HepG2 (cell line): ENCODE results near the gene FAM111A. TPM values are rescaled to one million over a fixed set of nuclear protein-coding genes. Genes with fewer than 3 reads are reported as not detected.
A peak's percentile ranks its signal among the peaks of the same experiment; 100 is the strongest.

Experiments used
- BRCA1 ChIP-seq: sonication (generic); formaldehyde crosslinking; IDR thresholded peaks from 2 replicates; pipeline ENCODE4 v1.4.0; 2020; ENCODE audit warnings: missing genetic modification reagents
- GTF2F1 ChIP-seq: fragments of 150-350 bp; IDR thresholded peaks from 2 replicates; pipeline ENCODE4 v1.6.1; 2014; ENCODE audit warnings: low read length
- KMT2B ChIP-seq: IDR thresholded peaks from 2 replicates; pipeline ENCODE4 v1.6.1; 2016; ENCODE audit warnings: missing genetic modification reagents, missing compliant biosample characterization
- PPARG ChIP-seq: conservative IDR thresholded peaks from 2 replicates; pipeline ENCODE4 v1.6.1; 2016; ENCODE audit warnings: missing biosample characterization, missing genetic modification reagents
- TEAD3 ChIP-seq: optimal IDR thresholded peaks from 2 replicates; pipeline ENCODE3; 2016; ENCODE audit warnings: borderline replicate concordance
- ZBTB1 ChIP-seq: sonication (generic); formaldehyde crosslinking; IDR thresholded peaks from 2 replicates; pipeline ENCODE4 v1.4.0; 2020; ENCODE audit warnings: missing genetic modification reagents, borderline replicate concordance
- ZMYM4 ChIP-seq: sonication (generic); formaldehyde crosslinking; IDR thresholded peaks from 2 replicates; pipeline ENCODE4 v1.8.1; 2023; ENCODE audit warnings: mild to moderate bottlenecking, missing genetic modification reagents
- ZNF550 ChIP-seq: sonication (generic); formaldehyde crosslinking; IDR thresholded peaks from 2 replicates; pipeline ENCODE4 v1.4.0; 2020; ENCODE audit warnings: mild to moderate bottlenecking, missing genetic modification reagents, borderline replicate concordance
- ZSCAN29 ChIP-seq: sonication (generic); formaldehyde crosslinking; conservative IDR thresholded peaks from 2 replicates; pipeline ENCODE4 v1.4.0; 2020; ENCODE audit warnings: mild to moderate bottlenecking, missing genetic modification reagents
- polyA plus RNA-seq, 8 experiments: library from polyadenylated mRNA; depleted of rRNA in 3 of 8; stranded (reverse) in 7 of 8; unstranded in 1 of 8; fragments of >200 nt; fragmentation: Illumina TruSeq in 4 of 8; extraction: Trizol in 4 of 8; gene quantifications; 2 replicates each; pipeline versions ENCODE4 v1.2.1 to v1.2.3, GENCODE V29; 2011 to 2016; ENCODE audit warnings: low read depth in 4 of 8, missing spikeins in 1 of 8, mixed read lengths in 1 of 8; ENCODE audit not compliant: insufficient read depth in 1 of 8
- total RNA-seq, 5 experiments: library from RNA; depleted of rRNA; stranded (reverse); fragments of >200 nt; fragmentation: Illumina TruSeq; extraction: Trizol; gene quantifications; 2 replicates each; pipeline ENCODE4 v1.2.3, GENCODE V29; 2016; ENCODE audit warnings: low read depth in 1 of 5
- TF ChIP-seq, protein P1 (sequence below): IDR thresholded peaks from 2 replicates; pipeline ENCODE4 v1.6.1; 2016; ENCODE audit warnings: low read depth, missing genetic modification reagents, missing compliant biosample characterization
- TF ChIP-seq, protein P2 (sequence below): sonication (generic); formaldehyde crosslinking; IDR thresholded peaks from 2 replicates; pipeline ENCODE4 v1.4.0; 2020; ENCODE audit warnings: missing genetic modification reagents
- TF ChIP-seq, protein P3 (sequence below): sonication (generic); formaldehyde crosslinking; IDR thresholded peaks from 2 replicates; pipeline ENCODE4 v1.5.1; 2020; ENCODE audit warnings: mild to moderate bottlenecking, missing genetic modification reagents, moderate library complexity
- TF ChIP-seq, protein P4 (sequence below): IDR thresholded peaks from 2 replicates; pipeline ENCODE4 v1.6.1; 2018; ENCODE audit warnings: missing genetic modification reagents, mild to moderate bottlenecking, missing compliant biosample characterization

FAM111A gene
- total and polyA plus RNA-seq, 2 of the 13 experiments (the other 11 are each of a cell fraction or from before 2014, with no cell fraction given) = 3.2 to 13.5 TPM

DNA sequence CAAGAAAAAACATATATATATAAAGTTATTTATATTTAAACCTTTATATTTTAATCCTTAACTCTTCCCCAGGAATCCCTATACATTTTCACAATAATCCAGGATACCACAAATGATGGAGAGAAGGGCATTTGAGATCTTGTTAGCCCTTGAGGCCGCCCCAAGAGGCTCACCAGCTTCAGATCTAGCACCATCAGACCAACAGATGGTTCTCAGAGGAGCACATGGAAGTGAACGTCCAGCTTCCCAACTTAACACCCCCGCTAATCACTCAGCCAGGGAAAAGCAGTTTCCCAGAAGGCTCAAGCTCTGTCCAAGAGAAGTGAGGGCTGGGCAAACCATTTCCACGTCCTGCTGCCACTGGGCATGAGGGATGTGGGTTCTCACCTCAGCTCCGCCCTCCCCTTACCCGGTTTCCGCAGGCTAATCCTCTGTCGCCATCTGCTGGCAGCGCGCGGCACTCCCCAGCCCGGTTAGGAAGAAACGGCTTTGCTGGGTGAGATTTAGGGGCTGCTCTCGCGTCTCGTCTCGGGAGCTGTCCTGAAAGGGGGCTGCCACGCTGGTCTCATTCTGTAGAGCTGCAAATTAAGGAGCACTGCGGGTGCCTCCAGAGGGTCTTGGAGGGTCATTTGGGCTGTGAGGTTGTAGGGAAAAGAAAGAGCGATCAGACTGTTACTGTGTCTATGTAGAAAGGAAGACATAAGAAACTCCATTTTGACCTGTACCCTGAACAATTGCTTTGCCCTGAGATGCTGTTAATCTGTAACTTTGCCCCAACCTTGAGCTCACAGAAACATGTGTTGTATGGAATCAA is 6.8 kb upstream of the FAM111A start (continued):
- TF ChIP-seq, protein P1, sequence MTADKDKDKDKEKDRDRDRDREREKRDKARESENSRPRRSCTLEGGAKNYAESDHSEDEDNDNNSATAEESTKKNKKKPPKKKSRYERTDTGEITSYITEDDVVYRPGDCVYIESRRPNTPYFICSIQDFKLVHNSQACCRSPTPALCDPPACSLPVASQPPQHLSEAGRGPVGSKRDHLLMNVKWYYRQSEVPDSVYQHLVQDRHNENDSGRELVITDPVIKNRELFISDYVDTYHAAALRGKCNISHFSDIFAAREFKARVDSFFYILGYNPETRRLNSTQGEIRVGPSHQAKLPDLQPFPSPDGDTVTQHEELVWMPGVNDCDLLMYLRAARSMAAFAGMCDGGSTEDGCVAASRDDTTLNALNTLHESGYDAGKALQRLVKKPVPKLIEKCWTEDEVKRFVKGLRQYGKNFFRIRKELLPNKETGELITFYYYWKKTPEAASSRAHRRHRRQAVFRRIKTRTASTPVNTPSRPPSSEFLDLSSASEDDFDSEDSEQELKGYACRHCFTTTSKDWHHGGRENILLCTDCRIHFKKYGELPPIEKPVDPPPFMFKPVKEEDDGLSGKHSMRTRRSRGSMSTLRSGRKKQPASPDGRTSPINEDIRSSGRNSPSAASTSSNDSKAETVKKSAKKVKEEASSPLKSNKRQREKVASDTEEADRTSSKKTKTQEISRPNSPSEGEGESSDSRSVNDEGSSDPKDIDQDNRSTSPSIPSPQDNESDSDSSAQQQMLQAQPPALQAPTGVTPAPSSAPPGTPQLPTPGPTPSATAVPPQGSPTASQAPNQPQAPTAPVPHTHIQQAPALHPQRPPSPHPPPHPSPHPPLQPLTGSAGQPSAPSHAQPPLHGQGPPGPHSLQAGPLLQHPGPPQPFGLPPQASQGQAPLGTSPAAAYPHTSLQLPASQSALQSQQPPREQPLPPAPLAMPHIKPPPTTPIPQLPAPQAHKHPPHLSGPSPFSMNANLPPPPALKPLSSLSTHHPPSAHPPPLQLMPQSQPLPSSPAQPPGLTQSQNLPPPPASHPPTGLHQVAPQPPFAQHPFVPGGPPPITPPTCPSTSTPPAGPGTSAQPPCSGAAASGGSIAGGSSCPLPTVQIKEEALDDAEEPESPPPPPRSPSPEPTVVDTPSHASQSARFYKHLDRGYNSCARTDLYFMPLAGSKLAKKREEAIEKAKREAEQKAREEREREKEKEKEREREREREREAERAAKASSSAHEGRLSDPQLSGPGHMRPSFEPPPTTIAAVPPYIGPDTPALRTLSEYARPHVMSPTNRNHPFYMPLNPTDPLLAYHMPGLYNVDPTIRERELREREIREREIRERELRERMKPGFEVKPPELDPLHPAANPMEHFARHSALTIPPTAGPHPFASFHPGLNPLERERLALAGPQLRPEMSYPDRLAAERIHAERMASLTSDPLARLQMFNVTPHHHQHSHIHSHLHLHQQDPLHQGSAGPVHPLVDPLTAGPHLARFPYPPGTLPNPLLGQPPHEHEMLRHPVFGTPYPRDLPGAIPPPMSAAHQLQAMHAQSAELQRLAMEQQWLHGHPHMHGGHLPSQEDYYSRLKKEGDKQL (CRISPR knock-in tag) = no peak
- TF ChIP-seq, protein P2, sequence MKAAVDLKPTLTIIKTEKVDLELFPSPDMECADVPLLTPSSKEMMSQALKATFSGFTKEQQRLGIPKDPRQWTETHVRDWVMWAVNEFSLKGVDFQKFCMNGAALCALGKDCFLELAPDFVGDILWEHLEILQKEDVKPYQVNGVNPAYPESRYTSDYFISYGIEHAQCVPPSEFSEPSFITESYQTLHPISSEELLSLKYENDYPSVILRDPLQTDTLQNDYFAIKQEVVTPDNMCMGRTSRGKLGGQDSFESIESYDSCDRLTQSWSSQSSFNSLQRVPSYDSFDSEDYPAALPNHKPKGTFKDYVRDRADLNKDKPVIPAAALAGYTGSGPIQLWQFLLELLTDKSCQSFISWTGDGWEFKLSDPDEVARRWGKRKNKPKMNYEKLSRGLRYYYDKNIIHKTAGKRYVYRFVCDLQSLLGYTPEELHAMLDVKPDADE = no peak
- TF ChIP-seq ZBTB1 (CRISPR knock-in tag) (no peak), PPARG (CRISPR knock-in tag) (0 out of 2 replicates have a peak, but pooled peaks have one; percentile 10), GTF2F1 (no peak), KMT2B (CRISPR knock-in tag) (no peak), ZMYM4 (CRISPR knock-in tag) (peak; percentile 77; the same call in 1 of the 2 replicates), ZNF550 (CRISPR knock-in tag) (no peak), TEAD3 (peak; percentile 49), BRCA1 (CRISPR knock-in tag) (no peak), ZSCAN29 (CRISPR knock-in tag) (no peak)
- TF ChIP-seq, protein P3, sequence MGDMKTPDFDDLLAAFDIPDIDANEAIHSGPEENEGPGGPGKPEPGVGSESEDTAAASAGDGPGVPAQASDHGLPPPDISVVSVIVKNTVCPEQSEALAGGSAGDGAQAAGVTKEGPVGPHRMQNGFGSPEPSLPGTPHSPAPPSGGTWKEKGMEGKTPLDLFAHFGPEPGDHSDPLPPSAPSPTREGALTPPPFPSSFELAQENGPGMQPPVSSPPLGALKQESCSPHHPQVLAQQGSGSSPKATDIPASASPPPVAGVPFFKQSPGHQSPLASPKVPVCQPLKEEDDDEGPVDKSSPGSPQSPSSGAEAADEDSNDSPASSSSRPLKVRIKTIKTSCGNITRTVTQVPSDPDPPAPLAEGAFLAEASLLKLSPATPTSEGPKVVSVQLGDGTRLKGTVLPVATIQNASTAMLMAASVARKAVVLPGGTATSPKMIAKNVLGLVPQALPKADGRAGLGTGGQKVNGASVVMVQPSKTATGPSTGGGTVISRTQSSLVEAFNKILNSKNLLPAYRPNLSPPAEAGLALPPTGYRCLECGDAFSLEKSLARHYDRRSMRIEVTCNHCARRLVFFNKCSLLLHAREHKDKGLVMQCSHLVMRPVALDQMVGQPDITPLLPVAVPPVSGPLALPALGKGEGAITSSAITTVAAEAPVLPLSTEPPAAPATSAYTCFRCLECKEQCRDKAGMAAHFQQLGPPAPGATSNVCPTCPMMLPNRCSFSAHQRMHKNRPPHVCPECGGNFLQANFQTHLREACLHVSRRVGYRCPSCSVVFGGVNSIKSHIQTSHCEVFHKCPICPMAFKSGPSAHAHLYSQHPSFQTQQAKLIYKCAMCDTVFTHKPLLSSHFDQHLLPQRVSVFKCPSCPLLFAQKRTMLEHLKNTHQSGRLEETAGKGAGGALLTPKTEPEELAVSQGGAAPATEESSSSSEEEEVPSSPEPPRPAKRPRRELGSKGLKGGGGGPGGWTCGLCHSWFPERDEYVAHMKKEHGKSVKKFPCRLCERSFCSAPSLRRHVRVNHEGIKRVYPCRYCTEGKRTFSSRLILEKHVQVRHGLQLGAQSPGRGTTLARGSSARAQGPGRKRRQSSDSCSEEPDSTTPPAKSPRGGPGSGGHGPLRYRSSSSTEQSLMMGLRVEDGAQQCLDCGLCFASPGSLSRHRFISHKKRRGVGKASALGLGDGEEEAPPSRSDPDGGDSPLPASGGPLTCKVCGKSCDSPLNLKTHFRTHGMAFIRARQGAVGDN (CRISPR knock-in tag) = peak; percentile 82
- TF ChIP-seq, protein P4, sequence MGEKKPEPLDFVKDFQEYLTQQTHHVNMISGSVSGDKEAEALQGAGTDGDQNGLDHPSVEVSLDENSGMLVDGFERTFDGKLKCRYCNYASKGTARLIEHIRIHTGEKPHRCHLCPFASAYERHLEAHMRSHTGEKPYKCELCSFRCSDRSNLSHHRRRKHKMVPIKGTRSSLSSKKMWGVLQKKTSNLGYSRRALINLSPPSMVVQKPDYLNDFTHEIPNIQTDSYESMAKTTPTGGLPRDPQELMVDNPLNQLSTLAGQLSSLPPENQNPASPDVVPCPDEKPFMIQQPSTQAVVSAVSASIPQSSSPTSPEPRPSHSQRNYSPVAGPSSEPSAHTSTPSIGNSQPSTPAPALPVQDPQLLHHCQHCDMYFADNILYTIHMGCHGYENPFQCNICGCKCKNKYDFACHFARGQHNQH (CRISPR knock-in tag) = 0 out of 2 replicates have a peak, but pooled peaks have one; percentile 52
